NCI-H524 treated with DMSO at 0.1 percent for 48 hours (cell line): ENCODE measurements around the gene URB1.
A peak's percentile ranks its signal among the peaks of the same experiment; 100 is the strongest.

Experiments used
- DNase-seq: peaks from one replicate; lab custom pipeline; 2025; lab: John Stamatoyannopoulos, UW

URB1 gene

DNA sequence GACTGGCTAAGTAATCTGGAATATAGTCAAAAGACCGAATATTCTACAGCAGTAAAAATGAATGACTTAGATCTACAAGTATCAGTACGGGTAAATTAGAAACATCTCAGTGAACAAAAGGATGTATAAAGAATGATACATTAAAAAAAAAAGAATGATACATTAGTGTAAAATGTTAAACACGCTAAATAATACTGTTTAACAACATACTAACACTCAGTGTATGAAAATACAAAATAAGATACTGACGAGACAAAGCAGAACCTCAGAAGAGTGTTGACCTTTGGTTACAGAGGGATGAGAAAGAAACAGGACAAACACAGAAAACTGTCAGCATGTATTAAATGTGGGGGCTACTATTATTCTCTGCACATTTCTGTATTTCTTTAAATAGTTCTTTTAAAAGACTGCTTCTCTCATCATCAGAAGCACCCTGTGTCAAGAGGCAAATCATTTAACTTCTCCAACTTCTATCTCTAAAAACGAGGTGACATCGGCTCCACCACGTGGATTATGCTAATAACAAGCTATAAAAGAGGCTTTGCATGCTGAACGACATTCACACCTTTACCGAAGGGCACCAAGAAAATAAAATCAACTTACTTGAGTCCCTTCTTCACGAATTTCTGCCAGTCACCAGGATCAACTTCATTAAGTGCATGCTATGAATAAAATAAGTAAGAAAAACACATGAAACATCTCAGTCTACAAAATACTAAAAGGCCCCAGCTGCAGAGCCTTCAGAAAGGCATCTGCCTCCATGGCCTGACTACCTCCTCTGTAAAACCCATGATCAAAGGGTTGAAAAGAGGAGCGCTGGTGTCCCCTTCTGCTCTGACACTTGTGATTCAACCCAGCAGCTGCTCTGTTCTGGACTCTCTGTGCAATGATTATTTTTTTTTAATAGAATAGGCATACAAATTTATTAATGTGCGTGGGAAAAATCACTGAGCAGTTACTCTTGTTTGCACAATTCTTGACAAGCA, 51.7 kb downstream of the URB1 start:
- DNase-seq = no peak

GRCh38 chr21:32338209-32338921, 54.4 kb downstream of the URB1 start:
- no peak for DNase-seq

GRCh38 chr21:32337206-32337605, 55.6 kb downstream of the URB1 start:
- no peak for DNase-seq

- peak; percentile 45 for DNase-seq
Observed at GRCh38 chr21:32336711-32337110, 56.1 kb downstream of the URB1 start.

DNA sequence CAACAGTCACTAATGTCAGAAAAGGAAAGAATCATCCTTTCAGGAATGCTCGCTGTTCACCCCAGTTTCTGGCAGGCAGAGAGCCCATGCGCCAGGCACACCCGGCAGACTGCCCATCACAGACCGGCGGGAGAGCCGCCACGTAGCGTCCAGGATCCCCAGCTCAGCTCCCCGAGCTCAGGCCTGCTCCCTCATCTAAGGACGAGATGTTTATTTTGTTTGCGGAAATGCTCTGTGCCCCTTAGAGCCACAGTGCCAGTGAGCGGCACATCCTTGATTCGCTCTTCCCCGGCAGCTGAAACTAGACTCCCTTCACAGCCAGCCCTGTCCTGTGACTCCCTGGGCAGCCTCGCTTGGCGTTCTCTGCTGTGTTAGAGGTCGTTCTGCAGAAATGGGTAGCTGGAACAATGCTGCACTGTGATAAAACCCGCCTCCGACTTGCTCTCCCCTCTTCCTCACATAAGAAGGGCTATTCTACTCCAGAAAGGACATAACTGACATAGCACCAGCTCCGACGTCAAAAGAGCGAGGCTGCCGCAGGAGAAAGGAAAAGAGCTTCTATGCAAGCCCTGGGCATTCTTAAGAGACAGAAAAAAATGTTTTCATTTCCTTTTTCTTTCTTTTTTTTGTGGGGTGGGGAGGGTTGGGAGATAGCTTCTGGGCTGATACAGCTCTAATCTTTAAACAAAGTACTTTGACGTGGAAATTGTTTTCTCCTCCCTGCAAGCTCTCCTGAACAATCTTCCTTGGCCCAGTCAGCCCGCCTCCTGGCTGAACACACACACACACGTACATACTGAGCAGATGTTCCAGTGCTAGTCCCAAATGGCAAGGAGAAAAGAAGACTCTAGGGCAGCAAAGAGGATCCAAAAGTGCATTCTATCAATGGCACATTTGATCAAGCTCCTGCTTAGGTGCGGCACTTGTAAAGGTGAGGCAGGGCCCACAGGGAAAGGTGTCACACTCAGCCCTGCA, 56.9 kb downstream of the URB1 start:
- peak; percentile 57 for DNase-seq

GRCh38 chr21:32334980-32335531, 57.8 kb downstream of the URB1 start:
- DNase-seq = peak; percentile 99

DNA sequence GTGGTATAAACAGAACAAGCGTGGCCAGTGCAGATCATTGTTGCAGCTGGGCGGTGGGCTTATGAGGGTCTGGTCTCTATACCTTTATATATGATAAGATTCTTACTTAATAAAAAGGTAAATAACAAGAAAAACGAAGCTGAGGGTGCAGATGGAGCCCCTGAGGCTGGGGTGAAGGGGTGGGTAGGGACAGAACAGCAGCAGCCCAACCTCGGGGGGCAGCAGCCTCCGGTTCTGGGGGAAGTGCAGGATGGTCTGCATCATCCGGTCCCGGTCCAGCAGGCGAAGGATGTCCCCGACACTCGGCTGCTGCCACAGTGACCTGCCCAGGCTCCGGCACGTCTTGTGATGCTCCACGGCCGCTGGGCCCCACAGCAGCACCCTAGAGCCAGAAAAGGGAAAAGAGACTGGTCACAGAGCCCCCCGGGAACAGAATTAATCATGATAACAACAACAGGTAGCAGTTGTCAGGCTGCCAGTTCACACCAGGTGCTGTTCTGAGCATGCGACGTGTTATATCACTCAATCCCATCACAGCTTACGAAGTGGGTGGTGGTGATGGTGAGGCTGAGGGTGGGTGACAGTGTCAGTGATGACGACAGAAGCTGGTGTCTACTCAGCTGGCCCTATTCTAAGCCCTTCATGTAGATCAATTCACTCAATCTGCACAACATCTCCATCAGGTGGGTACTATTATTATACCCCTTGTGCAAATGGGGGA, 58.7 kb downstream of the URB1 start:
- no peak for DNase-seq

DNA sequence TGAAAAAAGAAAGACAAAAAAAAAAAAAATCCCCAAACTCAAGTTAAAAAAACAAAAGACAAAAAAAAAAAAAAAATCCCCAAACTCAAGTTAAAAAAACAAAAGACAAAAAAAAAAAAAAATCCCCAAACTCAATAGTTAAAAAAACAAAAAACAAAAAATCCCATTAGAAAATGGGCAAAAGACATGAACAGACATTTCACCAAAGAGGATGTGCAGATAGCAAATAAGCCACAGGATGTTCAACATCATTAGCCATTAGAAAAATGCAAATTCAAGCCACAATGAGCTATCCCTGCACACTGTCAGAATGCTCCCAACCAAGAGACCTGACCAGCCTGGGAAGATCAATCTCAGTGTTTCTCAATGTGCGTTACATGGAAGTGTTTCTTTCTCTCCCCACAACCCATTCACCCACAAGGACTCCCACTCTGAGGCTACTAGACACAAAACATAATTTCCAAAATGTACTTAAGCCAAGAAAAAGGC, 60.3 kb downstream of the URB1 start:
- no peak for DNase-seq

DNA sequence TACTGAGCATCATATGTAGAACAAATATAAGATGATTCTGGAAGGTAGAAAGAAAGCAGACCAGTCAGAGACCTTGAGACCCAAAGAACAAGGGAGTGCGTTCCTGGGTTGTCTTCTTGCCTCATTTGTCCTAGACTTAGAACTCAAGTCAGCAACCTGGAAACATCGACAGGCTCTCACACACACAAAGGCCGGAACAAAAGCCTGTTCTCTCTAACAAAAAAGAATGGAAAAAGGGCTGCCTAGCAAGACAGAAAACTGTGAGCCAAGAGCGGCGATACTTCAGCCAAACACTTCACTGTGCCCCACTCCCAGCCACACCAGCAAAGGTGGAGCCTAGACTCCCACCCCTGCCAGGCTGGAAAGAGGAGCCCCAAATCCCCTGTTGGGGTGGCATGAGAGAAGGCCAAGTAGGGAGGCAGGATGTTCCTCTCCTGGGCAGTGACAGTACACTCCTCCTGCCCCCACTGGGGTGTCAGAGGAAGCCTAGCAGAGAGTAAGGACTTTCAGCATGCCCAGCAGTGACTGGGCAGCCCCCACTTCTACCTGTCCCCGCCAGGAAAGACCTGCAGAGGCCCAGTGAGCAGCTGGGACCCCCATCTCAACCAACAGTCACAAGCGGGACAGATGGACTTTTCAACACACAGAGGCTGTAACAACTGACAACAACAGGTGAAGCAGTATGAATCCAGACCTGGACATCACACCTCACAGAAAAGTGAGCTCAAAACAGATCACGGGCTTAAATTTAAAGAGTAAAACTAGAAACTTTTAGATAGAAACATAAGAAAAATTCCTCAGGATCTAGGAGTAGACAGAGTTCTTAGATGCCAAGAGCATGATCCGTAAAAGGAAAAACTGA, 61.1 kb downstream of the URB1 start:
- peak; percentile 20 for DNase-seq

- no peak for DNase-seq
Observed at GRCh38 chr21:32330784-32331311, 62.0 kb downstream of the URB1 start.

DNA sequence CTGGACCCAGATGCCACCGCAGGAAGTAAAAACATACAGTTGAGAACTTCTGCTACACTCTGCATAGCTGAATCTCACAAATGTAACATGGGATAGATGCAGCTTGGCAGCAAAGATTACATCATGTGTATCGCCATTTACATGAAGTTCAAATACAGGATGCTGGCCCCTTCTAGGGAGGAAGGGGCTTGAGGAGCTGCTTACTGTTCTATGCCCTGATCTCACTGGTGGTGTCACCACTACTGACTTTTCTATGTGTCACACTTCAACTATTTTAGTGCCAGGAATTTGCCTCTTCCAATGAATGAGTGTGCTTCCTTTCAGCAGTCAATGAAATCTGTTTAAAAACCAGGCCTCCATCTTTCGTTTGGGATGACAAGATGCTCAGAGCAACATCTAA, 63.0 kb downstream of the URB1 start:
- DNase-seq = no peak

DNA sequence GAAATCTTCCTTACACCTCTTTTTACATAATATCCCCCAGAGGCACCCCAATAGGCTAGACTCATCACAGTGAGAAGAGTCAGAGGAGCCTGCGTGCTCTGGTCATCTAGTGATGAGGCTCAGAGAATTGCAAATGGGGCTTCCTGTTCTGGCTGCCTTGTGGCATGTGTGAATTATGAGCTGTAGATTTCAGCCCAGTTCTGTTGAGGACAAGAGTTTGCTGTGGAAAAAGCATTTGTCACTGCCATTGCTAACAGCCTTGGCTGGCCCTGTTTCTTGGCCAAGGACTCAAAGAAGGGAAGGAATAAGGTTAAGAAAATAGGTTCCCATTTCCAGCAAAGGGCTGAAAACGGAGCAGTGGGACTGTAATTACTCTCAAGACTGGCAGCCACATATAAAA, 63.5 kb downstream of the URB1 start:
- no peak for DNase-seq

DNA sequence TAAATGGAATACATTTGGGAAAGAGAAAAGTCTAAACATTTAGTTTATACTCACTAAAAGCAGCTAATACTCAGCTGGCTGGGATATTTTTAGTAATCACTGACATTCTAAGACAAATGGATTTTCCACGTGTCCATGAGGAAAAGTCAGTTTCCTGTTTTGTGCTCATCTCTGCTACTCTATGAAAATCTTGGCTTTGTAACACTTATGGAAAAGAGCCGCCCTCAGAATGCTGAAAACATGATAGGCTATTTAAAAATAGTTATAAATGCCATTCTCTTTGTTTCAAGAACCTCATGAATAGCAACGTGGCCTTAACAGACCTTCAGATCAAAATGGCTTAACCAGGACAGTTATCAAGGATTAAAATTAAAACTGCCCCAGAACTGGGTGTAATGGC, 64.2 kb downstream of the URB1 start:
- DNase-seq = no peak

DNA sequence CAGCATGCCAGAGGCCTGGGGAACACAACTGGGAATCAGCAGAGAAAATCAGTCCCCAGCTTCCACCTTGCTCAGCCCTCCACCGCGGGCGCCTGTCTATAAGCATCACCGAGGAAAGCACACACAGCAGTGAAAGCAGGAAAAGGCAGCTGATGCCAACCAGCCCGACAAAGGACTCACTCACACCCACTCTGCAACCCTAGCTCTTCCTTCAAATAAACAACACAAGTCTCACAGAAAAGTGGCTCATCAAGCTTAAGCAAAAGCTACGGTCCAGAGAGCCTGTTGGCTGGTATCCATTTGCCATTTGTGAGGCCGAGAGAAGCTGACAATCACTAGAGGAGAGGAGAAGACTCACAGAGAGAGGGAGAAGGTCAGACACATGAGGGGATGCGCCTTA, 67.1 kb downstream of the URB1 start:
- DNase-seq = no peak

DNA sequence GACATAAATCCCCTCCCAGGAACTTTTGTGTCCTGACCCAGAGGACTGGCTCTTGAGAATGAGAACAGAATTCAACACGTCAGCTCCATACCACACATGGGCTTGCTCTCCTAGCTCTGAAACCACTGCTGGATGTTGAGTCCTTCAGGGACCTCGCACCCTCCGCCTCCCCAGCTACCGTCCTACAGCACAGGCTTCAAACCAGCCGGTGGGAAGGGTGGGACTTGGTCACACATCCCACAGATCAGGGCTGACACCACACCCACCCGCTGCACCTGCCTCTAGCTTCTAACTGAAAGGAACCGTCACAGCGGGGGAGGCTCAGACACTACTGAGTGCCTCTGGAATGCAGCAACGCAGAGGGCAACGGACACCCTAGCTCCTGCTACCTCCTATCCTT, 70.1 kb downstream of the URB1 start:
- no peak for DNase-seq

DNA sequence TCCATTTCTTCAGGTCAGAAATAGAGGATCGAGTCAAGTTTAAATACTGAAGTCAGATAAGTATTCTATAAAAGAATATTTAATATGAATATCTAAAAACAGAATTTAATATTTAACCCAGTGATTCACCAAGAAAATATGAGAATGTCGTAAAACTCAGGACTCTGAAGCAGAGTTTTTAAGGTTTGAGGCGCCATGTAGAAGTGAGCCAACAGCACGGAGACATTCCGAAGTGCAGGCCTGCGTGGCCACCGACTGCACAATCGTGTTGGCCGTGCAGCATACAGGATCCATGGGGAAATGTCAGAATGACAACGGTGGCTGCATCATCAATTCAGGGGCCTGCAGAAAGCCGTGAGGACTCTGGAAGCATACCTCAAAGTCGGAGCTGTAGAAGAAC, 70.7 kb downstream of the URB1 start:
- no peak for DNase-seq

DNA sequence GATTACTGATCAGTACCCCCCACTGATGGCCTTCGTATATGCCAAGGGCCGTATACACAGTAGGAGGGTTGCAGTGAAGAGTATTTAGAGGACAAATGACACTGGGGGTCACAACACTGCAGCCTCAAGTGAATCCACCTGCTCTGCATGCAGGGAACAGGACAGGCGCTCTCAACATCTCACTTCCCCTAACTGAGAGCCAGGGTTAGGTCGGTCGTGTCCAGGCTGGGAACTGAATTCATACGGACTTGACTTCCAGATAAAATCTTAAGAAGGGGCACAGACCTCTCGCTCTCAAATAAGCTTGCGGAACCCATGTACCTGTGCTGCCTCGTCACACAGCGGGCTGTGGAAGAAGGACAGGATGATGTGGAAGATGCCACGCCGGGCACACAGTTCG, 71.3 kb downstream of the URB1 start:
- no peak for DNase-seq

GRCh38 chr21:32320726-32321125, 72.1 kb downstream of the URB1 start:
- no peak for DNase-seq

- no peak for DNase-seq
Observed at GRCh38 chr21:32320059-32320458, 72.8 kb downstream of the URB1 start.

GRCh38 chr21:32319012-32319411, 73.8 kb downstream of the URB1 start:
- no peak for DNase-seq
